Smooth muscle cell (in vitro differentiated cells): ENCODE data around the gene ADK. TPM values are rescaled to one million over a fixed set of nuclear protein-coding genes. Genes with fewer than 3 reads are reported as not detected.
"Not testable (repeated sequence)": the region's sequence is repeated elsewhere in the genome, so short reads cannot be mapped to it uniquely, and the experiment has no call there.

Experiments
- DNase-seq: peaks from one replicate; lab custom pipeline; 2025; ENCODE audit not compliant: unreplicated experiment; lab: John Stamatoyannopoulos, UW
- H2AFZ ChIP-seq: fragments of 200-600 bp; sonication (generic); 2 replicates; pipeline ENCODE4 v1.6.0; 2016; ENCODE audit warnings: antibody characterized with exemption, low read depth, mild to moderate bottlenecking
- H3F3A ChIP-seq: fragments of 200-600 bp; sonication (generic); 2 replicates; pipeline ENCODE4 v1.6.0; 2017; ENCODE audit warnings: antibody characterized with exemption, low read depth
- H3K27ac ChIP-seq: fragments of 200-600 bp; sonication (generic); 2 replicates; pipeline ENCODE4 v1.5.1; 2016; ENCODE audit warnings: low read depth, mild to moderate bottlenecking
- H3K27me3 ChIP-seq: fragments of 200-600 bp; sonication (generic); 2 replicates; pipeline ENCODE4 v1.6.1; 2016; ENCODE audit warnings: low read depth, mild to moderate bottlenecking
- H3K36me3 ChIP-seq: fragments of 200-600 bp; sonication (generic); 2 replicates; pipeline ENCODE4 v1.5.1; 2016; ENCODE audit warnings: low read depth
- H3K4me1 ChIP-seq: fragments of 200-600 bp; sonication (generic); 2 replicates; pipeline ENCODE4 v1.5.1; 2016; ENCODE audit warnings: low read depth
- H3K4me2 ChIP-seq: fragments of 200-600 bp; sonication (generic); 2 replicates; pipeline ENCODE4 v1.6.0; 2016; ENCODE audit warnings: mild to moderate bottlenecking
- H3K4me3 ChIP-seq: fragments of 200-600 bp; sonication (generic); 2 replicates; pipeline ENCODE4 v1.5.1; 2016; ENCODE audit warnings: mild to moderate bottlenecking
- H3K79me2 ChIP-seq: fragments of 200-600 bp; sonication (generic); 2 replicates; pipeline ENCODE4 v1.6.0; 2016; ENCODE audit warnings: low read depth, mild to moderate bottlenecking
- H3K9ac ChIP-seq: fragments of 200-600 bp; sonication (generic); 2 replicates; pipeline ENCODE4 v1.6.0; 2016; ENCODE audit warnings: low read depth
- H3K9me3 ChIP-seq: fragments of 200-600 bp; sonication (generic); replicated peaks from 2 replicates; pipeline ENCODE4 v1.5.1; 2016; ENCODE audit warnings: low read depth
- H4K20me1 ChIP-seq: fragments of 200-600 bp; sonication (generic); 2 replicates; pipeline ENCODE4 v1.6.0; 2016; ENCODE audit warnings: low read depth
- CTCF ChIP-seq: fragments of 200-600 bp; sonication (generic); IDR thresholded peaks from 2 replicates; pipeline ENCODE4 v1.5.1; 2017; ENCODE audit warnings: borderline replicate concordance, mild to moderate bottlenecking, antibody characterized with exemption; ENCODE audit not compliant: insufficient read depth, poor library complexity, severe bottlenecking
- WGBS: methylation state at CpG from one replicate; pipeline ENCODE4 v1.1.7; 2016; ENCODE audit warnings: low lambda C conversion rate; 5-methylcytosine and 5-hydroxymethylcytosine counted together
- polyA plus RNA-seq: library from polyadenylated mRNA; unstranded; fragments of >200 nt; fragmentation: Nextera tagmentation; extraction: Ambion mirVana; gene quantifications from 2 replicates; pipeline ENCODE4 v1.2.1, GENCODE V29; 2016
- total RNA-seq: library from RNA; depleted of rRNA; stranded (reverse); fragments of >200 nt; gene quantifications from 2 replicates; pipeline ENCODE4 v1.2.3, GENCODE V29; 2014

ADK gene
- total and polyA plus RNA-seq, 2 experiments from 2014 or later: 19.4 to 25.1 TPM

- H3K4me2 ChIP-seq: no peak overlapping the region
- no peak overlapping the region for H3K9ac ChIP-seq
- no peaks in the 10 kb centered on the region for H3K9me3 ChIP-seq
- H3K79me2 ChIP-seq: peaks cover 38% of the 10 kb centered on the region
- DNase-seq: no peak
- peaks cover 46% of the 10 kb centered on the region for H4K20me1 ChIP-seq
- H3K27ac ChIP-seq: no peak overlapping the region
- no peak for TF ChIP-seq CTCF
- H3F3A ChIP-seq: no peaks in the 10 kb centered on the region
- no peaks in the 10 kb centered on the region for H3K27me3 ChIP-seq
- WGBS: 97% methylated on average over 5 of the region's 5 CpGs
- H3K36me3 ChIP-seq: peaks cover 27% of the 10 kb centered on the region
- H3K4me1 ChIP-seq: no peaks in the 10 kb centered on the region
- no peak overlapping the region for H2AFZ ChIP-seq
- no peak overlapping the region for H3K4me3 ChIP-seq
Observed at GRCh38 chr10:74137992-74138391, 13.0 kb upstream of the ADK start.

GRCh38 chr10:74138596-74138995 lies 12.4 kb upstream of the ADK start:
- not testable (repeated sequence) for H3K9me3 ChIP-seq, H3K9ac ChIP-seq, H3K27me3 ChIP-seq, H2AFZ ChIP-seq, H3K4me2 ChIP-seq, H3K4me3 ChIP-seq, H3K4me1 ChIP-seq, DNase-seq, H3K27ac ChIP-seq, H3F3A ChIP-seq
- Histone ChIP-seq H3K36me3 (peaks cover 27% of the 10 kb centered on the region), H3K79me2 (peaks cover 44% of the 10 kb centered on the region), H4K20me1 (peaks cover 52% of the 10 kb centered on the region)
- 98% methylated on average over 5 of the region's 5 CpGs for WGBS

GRCh38 chr10:74139981-74140380 lies 11.0 kb upstream of the ADK start:
- no peaks in the 10 kb centered on the region for H3K9me3 ChIP-seq
- H3F3A ChIP-seq: no peaks in the 10 kb centered on the region
- H3K36me3 ChIP-seq: peaks cover 27% of the 10 kb centered on the region
- no peaks in the 10 kb centered on the region for H3K27me3 ChIP-seq
- DNase-seq: no peak
- WGBS: 96% methylated on average over 18 of the region's 18 CpGs
- no peak for TF ChIP-seq CTCF
- H2AFZ ChIP-seq: no peak overlapping the region
- no peak overlapping the region for H3K4me3 ChIP-seq
- no peaks in the 10 kb centered on the region for H3K4me1 ChIP-seq
- no peak overlapping the region for H3K27ac ChIP-seq
- H3K9ac ChIP-seq: no peak overlapping the region
- H3K4me2 ChIP-seq: no peak overlapping the region
- peaks cover 54% of the 10 kb centered on the region for H3K79me2 ChIP-seq
- H4K20me1 ChIP-seq: peaks cover 66% of the 10 kb centered on the region

GRCh38 chr10:74140553-74140952 lies 10.5 kb upstream of the ADK start:
- H3K36me3 ChIP-seq: peaks cover 23% of the 10 kb centered on the region
- no peak for TF ChIP-seq CTCF
- H3K27me3 ChIP-seq: no peaks in the 10 kb centered on the region
- no peaks in the 10 kb centered on the region for H3K9me3 ChIP-seq
- no peak overlapping the region for H3K9ac ChIP-seq
- H2AFZ ChIP-seq: no peak overlapping the region
- no peaks in the 10 kb centered on the region for H3K4me1 ChIP-seq
- H3F3A ChIP-seq: peaks cover under 1% of the 10 kb centered on the region
- peaks cover 54% of the 10 kb centered on the region for H3K79me2 ChIP-seq
- no peak overlapping the region for H3K27ac ChIP-seq
- WGBS: 98% methylated on average over 2 of the region's 2 CpGs
- peaks cover 72% of the 10 kb centered on the region for H4K20me1 ChIP-seq
- no peak overlapping the region for H3K4me3 ChIP-seq
- no peak for DNase-seq
- H3K4me2 ChIP-seq: no peak overlapping the region
